ENCODE measurements around the gene RPS5.
A peak's percentile ranks its signal among the peaks of the same experiment; 100 is the strongest.
"Not testable (repeated sequence)": the region's sequence is repeated elsewhere in the genome, so short reads cannot be mapped to it uniquely, and the experiment has no call there.

Gene RPS5

GRCh38 chr19:58386576-58387337 is at the start of gene RPS5:
Gene RPS5 (plus strand): TSS chr19:58387269. CDS start chr19:58388138, 869 bp downstream.
- DNase-seq = peak; percentile 98

DNA sequence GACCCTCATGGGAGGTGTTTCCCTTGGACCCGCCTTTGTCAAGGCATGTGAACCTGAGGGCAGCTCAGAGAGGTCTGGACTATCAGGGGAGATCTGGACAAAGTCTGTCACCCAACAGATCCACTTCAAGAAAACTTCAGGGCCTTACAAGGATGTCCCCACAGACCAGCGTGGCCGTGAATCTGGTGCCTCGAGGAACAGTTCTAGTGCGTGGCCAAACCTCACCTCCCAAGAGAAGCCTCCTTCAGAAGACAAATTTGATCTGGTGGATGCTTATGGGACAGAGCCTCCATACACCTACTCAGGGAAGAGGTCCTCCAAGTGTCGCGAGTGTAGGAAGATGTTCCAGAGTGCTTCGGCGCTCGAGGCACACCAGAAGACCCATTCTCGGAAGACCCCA is 48.7 kb upstream of the RPS5 start:
- no peak for DNase-seq

DNA sequence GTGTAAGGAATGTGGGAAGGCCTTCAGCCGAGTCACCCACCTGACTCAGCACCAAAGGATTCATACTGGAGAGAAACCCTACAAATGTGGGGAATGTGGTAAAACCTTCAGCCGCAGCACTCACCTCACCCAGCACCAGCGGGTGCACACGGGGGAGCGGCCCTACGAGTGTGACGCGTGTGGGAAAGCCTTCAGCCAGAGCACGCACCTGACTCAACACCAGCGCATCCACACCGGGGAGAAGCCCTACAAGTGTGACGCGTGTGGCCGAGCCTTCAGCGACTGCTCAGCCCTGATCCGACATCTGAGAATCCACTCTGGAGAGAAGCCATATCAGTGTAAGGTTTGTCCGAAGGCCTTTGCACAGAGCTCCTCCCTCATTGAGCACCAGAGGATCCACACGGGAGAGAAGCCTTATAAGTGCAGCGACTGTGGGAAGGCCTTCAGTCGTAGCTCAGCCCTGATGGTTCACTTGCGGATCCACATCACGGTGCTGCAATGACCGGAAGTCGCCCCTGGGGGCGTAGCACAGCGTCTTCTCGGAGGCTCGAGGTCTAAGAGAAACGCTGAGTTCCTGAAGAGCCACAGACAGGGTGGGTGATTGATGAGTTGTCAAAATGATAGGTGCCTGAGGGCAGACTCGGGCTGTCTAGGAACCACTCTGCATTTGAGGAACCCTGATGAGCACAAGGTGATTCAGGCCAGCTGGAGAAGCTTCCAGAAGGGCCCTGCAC is 48.1 kb upstream of the RPS5 start:
- DNase-seq = peak; percentile 71

- DNase-seq = no peak
These were observed 41.5 kb upstream of the RPS5 start for GRCh38 chr19:58345558-58345957.

DNA sequence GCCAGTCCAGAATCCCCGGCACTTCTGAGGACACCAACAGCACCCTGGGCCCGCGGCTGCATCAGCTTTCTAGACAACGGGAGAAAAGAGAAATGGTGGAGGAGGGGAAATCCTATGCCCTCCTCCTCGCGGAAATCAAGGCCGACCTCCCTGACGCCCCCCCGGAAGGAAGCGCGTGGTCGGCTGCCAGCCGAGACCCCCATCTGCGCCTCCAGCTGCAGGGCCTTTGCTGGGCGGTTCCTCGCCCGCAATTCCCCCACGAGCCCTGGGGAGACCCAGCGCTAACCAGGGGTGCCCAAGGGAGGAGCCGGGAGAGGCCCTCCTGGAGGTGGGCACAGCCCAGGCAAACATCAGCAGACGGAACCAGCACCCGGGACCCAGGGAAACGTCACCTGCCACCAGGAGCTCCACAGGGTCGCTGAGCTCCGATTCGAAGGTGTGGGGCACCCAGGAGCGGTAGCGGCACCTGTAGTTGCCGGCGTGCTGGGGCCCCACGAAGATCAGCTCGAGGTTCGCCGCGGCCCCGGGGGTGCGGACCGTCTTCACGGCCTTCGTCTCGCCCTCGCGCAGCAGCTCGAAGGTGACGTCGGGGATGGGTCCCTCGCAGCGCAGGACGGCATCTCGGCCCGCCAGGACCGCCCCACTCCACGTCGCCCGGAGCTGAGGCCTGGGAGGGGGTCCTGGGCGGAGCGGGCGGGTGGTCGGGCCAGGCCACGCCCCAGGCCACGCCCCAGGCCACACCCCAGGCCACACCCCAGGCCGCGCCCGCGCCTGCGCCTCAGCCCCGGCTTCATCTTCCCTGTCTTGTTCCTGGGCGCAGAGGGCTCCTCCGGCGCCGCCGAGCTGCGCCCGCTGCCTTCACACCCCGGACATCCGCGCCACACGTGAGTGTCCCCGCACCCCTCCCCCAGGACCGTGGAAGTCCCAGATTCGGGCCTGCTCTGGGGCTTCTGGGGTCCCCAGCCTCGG is 39.8 kb upstream of the RPS5 start:
- DNase-seq = peak; percentile 93

DNA sequence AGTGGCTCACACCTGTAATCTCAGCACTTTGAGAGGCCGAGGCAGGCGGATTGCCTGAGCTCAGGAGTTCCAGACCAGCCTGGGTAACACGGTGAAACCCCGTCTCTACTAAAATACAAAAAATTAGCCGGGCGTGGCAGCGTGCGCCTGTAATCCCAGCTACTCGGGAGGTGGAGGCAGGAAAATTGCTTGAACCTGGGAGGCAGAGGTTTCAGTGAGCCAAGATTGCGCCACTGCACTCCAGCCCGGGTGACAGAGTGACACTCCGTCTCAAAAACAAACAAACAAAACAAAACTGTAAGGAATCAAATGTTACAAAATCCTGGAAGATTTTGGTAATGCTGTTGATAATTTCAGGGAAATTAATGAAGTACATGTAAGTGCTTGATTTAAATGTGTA is 39.0 kb upstream of the RPS5 start:
- DNase-seq = not testable (repeated sequence)

- DNase-seq = no peak
These were observed 37.5 kb upstream of the RPS5 start for GRCh38 chr19:58349590-58349989.

- no peak for DNase-seq
These were observed 36.8 kb upstream of the RPS5 start for GRCh38 chr19:58350001-58350861.

- DNase-seq = no peak
These were observed 36.1 kb upstream of the RPS5 start for GRCh38 chr19:58350871-58351557.

- DNase-seq = no peak
These were observed 35.6 kb upstream of the RPS5 start for GRCh38 chr19:58351558-58351878.

DNA sequence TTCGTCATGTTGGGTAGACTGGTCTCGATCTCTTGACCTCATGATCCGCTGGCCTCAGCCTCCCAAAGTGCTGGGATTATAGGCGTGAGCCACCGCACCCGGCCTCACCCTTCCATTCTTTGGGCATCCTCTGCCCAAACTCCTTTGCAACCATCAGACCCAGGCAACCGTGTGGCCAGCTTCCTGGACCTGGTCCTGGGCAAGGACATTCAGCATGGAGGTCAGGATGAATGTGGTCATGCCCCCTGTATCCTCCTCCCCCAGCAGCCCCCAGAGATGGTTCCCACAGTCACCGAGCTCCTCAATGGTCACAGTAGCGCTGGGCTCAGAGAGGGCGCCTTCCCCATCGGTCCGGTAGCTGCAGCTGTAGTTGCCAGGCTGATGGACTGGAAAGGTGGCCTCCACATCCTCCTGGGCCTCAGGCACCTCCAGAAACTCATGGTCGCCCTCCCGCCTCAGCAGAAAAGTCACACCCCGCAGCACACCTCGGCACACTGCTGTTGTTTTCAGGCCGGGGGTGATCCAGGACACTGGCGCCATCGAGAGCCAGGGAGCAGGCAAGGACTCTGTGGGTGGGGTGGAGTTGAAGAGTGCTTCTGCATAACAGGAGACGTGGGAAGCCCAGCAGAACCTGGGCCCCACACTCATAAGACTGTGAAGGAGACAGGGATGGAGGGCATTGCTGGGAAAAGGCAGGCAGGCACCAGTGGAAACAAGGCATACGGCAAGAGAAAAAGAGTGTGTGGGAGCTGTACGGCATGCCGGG is 34.9 kb upstream of the RPS5 start:
- no peak for DNase-seq

DNA sequence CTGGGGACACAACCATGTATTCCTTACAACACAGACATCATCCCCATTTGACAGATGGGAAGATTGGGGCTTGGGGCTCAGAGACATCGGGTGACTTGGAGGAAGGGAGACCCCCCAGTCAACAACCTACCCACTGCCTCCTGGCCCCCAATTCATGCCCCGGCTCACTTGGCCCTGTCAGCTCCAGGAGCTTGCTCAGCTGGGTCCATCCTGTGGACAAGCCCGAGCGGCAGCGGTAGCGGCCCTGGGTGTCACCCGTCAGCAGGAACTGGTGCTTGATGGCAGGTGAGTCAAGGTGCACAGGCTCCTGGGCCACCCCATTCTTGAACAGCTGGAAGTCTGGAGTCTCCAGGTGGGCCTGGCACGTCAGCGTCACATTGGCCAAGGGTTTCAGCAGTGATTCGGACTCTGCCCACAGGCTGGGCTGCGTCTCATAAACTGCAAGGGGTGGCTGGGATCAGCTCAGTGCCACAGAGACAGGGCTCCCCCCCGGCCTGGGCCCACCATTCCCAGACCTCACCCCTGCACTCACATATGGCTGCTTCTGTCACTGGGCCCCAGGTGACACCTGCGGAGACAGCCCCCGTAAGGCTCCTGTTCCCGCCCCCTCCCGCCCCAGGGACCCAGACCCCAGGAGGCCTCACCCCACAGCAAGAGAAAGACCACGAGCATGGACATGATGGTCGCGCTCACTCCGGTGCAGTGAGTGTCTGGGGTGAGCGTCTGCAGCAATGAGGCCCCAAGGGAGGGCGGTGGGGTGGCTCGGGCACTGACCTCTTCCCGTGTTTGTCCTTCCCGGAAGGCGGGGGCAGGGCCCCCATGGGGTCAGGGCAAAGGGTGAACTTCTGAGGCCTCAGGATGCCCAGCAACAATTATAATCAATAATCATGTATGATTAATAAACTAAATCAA is 34.1 kb upstream of the RPS5 start, which contains the start of gene A1BG:
A1BG (minus strand) TSS at position 733 of the 912 bp plus-strand sequence; CDS start at position 678, 55 bp downstream.
- DNase-seq = no peak

GRCh38 chr19:58353717-58354477 is 33.2 kb upstream of the RPS5 start:
- no peak for DNase-seq

GRCh38 chr19:58354478-58355030 is 32.5 kb upstream of the RPS5 start:
- DNase-seq = no peak

GRCh38 chr19:58355215-58355796 is 31.8 kb upstream of the RPS5 start:
- DNase-seq = no peak

DNA sequence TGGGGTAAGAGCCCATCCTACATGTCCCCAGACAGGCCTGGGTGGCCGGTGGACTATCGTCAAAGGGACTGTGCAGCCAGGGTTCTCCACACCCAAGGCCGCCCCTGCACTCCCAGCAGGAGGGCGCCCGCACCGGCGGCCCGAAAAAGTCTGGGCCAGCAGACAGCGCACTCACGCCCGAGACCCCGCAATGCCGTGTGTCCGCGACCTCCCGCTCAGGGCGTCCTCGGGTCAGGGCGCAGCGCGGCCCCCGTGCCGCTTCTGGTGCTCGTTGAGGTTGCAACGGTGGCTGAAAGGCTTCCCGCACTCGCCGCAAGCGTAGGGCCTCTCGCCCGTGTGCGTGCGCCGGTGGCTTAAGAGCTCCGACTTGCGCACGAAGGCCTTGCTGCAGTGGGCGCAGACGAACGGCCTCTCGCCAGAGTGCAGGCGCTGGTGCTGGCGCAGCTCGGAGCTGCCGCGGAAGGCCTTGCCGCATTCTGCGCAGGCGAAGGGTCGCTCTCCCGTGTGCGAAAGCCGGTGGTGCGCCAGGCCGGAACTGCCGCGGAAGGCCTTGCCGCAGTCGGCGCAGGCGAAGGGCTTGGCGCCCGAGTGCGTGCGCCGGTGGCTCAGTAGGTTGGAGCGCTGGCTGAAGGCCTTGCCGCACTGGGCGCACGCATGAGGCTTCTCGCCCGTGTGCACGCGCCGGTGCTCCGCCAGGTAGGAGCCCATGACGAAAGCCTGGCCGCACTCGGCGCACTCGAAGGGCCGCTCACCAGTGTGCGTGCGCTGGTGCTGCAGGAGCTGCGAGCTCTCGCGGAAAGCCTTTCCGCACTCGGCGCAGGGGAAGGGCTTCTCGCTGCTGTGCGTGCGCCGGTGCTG is 30.9 kb upstream of the RPS5 start:
- no peak for DNase-seq

Measured in islet precursor cell (in vitro differentiated cells).